HG03175 (cell line): ENCODE measurements around the gene PCNT.

Source experiments
- ATAC-seq: cut with Tn5 transposase; IDR thresholded peaks from one replicate; pipeline ENCODE4 v1.9.1; 2021; ENCODE audit warnings: mild to moderate bottlenecking, moderate library complexity; ENCODE audit not compliant: unreplicated experiment

The PCNT gene

GRCh38 chr21:46471514-46471913, 147.6 kb downstream of the PCNT start:
- ATAC-seq = no peak

GRCh38 chr21:46472246-46472645, 148.3 kb downstream of the PCNT start:
- no peak for ATAC-seq

GRCh38 chr21:46474382-46474781, 150.4 kb downstream of the PCNT start:
- ATAC-seq = no peak

- ATAC-seq = no peak
These were observed 151.3 kb downstream of the PCNT start for GRCh38 chr21:46475296-46475695.

GRCh38 chr21:46477765-46478164, 153.8 kb downstream of the PCNT start:
- ATAC-seq = no peak

GRCh38 chr21:46478910-46479309, 155.0 kb downstream of the PCNT start:
- no peak for ATAC-seq

- no peak for ATAC-seq
These were observed 156.5 kb downstream of the PCNT start for GRCh38 chr21:46480466-46480865.

- no peak for ATAC-seq
These were observed 158.4 kb downstream of the PCNT start for GRCh38 chr21:46482225-46482845.

- ATAC-seq = no peak
These were observed 158.9 kb downstream of the PCNT start for GRCh38 chr21:46482846-46483231.

- no peak for ATAC-seq
These were observed 159.6 kb downstream of the PCNT start for GRCh38 chr21:46483300-46484295.

GRCh38 chr21:46486481-46487126, 162.6 kb downstream of the PCNT start:
- no peak for ATAC-seq

- no peak for ATAC-seq
These were observed 165.3 kb downstream of the PCNT start for GRCh38 chr21:46489162-46489663.

GRCh38 chr21:46489800-46490199, 165.8 kb downstream of the PCNT start:
- no peak for ATAC-seq

GRCh38 chr21:46491553-46491952, 167.6 kb downstream of the PCNT start:
- ATAC-seq = no peak

GRCh38 chr21:46492851-46493250, 168.9 kb downstream of the PCNT start:
- ATAC-seq = no peak

- ATAC-seq = no peak
These were observed 169.9 kb downstream of the PCNT start for GRCh38 chr21:46493828-46494227.
